ENCODE results near the gene CDC25A.
"Not testable (repeated sequence)": the region's sequence is repeated elsewhere in the genome, so short reads cannot be mapped to it uniquely, and the experiment has no call there.

The CDC25A gene

GRCh38 chr3:48140936-48141603 is 47.1 kb downstream of the CDC25A start:
- no peak for FAIRE-seq

- FAIRE-seq = no peak
Measured at GRCh38 chr3:48140336-48140757, 47.9 kb downstream of the CDC25A start.

GRCh38 chr3:48137425-48137999 is 50.7 kb downstream of the CDC25A start:
- FAIRE-seq = no peak

GRCh38 chr3:48135552-48136495 is 52.4 kb downstream of the CDC25A start:
- no peak for FAIRE-seq

- FAIRE-seq = no peak
Measured at GRCh38 chr3:48130321-48130904, 57.8 kb downstream of the CDC25A start.

GRCh38 chr3:48129921-48130320 is 58.3 kb downstream of the CDC25A start:
- FAIRE-seq = no peak

GRCh38 chr3:48128774-48129173 is 59.4 kb downstream of the CDC25A start:
- FAIRE-seq = no peak

GRCh38 chr3:48125886-48126622 is 62.2 kb downstream of the CDC25A start:
- no peak for FAIRE-seq

- no peak for FAIRE-seq
Measured at GRCh38 chr3:48125013-48125705, 63.1 kb downstream of the CDC25A start.

- no peak for FAIRE-seq
Measured at GRCh38 chr3:48123346-48123745, 64.9 kb downstream of the CDC25A start.

- no peak for FAIRE-seq
Measured at GRCh38 chr3:48122504-48122903, 65.7 kb downstream of the CDC25A start.

- no peak for FAIRE-seq
Measured at GRCh38 chr3:48120223-48120622, 68.0 kb downstream of the CDC25A start.

GRCh38 chr3:48119505-48120193 is 68.6 kb downstream of the CDC25A start:
- no peak for FAIRE-seq

- FAIRE-seq = no peak
Measured at GRCh38 chr3:48118928-48119327, 69.3 kb downstream of the CDC25A start.

GRCh38 chr3:48118322-48118721 is 69.9 kb downstream of the CDC25A start:
- FAIRE-seq = no peak

- FAIRE-seq = no peak
Measured at GRCh38 chr3:48112813-48113212, 75.4 kb downstream of the CDC25A start.

GRCh38 chr3:48112108-48112791 is 76.0 kb downstream of the CDC25A start:
- not testable (repeated sequence) for FAIRE-seq

- no peak for FAIRE-seq
Measured at GRCh38 chr3:48110463-48110862, 77.8 kb downstream of the CDC25A start.

GRCh38 chr3:48107227-48107626 is 81.0 kb downstream of the CDC25A start:
- FAIRE-seq = no peak

All from TTC549 (cell line).